GM10266 (cell line): ENCODE results near the gene CPLX1.

ENCODE experiments used
- DNase-seq: peaks from one replicate; pipeline ENCODE4 v3.0.0; 2012; ENCODE audit errors: extremely low spot score
- TF ChIP-seq, protein P1 (sequence below): IDR thresholded peaks from 2 replicates; pipeline ENCODE4 v1.5.1; 2012; ENCODE audit warnings: mild to moderate bottlenecking, low read depth; ENCODE audit not compliant: control insufficient read depth, insufficient read depth; ENCODE audit errors: missing control alignments

The CPLX1 gene

DNA sequence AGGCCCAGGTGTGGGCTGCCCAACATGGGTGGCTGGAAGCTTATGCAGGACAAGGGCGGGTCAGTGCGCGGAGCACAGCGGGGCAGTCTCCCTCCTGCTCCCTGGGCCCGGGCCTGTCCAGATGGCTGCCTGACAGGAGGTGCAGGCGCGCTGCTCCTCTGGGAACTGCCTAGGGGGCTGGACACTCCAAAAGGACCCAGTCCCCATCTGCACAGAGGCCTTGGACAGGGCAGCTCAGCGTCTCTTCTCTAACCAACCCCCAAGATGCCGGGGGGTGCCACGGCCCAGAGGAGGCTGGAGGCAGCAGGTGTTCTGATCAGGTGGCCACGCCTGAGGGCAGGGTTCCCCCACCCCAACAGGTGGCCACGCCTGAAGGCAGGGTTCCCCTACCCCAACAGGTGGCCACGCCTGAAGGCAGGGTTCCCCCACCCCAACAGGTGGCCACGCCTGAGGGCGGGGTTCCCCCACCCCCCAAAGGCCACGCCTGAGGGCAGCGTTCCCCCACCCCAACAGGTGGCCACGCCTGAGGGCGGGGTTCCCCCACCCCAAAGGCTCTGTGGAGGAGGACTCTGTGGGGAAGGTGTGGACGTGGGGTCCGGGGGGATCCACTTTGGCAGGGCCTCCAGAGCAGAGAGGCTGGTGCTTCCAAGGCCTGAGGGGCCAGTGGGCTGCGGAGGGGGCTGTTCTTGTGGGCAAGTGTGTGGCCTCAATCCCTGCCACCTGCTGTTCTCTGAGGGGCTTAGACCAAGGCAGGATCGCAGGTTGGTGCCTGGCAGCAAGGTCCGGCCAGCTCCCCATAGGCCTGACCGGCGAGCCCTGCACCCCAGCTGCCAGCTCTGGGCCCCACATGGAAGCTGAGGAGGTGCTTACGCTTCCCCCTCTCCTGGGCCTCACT lies 36.1 kb downstream of the CPLX1 start:
- DNase-seq: no peak
- TF ChIP-seq, protein P1, sequence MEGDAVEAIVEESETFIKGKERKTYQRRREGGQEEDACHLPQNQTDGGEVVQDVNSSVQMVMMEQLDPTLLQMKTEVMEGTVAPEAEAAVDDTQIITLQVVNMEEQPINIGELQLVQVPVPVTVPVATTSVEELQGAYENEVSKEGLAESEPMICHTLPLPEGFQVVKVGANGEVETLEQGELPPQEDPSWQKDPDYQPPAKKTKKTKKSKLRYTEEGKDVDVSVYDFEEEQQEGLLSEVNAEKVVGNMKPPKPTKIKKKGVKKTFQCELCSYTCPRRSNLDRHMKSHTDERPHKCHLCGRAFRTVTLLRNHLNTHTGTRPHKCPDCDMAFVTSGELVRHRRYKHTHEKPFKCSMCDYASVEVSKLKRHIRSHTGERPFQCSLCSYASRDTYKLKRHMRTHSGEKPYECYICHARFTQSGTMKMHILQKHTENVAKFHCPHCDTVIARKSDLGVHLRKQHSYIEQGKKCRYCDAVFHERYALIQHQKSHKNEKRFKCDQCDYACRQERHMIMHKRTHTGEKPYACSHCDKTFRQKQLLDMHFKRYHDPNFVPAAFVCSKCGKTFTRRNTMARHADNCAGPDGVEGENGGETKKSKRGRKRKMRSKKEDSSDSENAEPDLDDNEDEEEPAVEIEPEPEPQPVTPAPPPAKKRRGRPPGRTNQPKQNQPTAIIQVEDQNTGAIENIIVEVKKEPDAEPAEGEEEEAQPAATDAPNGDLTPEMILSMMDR: no peak

DNA sequence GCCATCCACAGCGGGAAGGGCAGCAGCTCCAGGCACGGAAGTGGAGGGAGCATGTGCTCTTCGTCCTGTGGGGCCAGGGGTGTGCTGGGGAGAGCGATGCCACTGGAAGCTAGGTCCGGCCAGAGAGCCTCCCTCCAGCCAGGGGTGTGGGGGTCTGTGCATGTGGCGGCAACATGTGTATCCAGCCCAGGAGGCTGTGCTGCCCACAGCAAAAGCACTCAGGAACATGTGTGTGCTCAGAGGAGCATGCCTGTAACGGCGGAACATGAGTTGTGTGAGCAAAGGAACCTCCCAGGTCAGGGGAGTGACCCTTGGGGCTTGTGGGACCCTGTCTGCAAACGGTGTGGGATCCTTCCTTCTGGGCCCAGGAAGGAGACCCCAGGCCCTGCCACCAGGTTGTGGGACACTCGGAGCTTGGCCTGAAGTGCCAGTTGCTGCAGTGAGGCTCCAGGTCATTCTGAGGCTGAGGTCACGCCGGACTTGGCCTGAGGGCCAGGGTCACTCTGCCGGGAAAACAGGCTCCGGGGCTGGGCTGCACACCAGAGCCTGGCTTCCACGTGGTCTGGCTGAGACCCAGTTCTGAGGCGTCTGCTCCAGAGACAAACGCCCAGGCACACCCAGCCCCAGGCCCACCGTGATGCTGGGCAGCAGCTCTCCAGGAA lies 37.2 kb downstream of the CPLX1 start:
- DNase-seq: no peak
- TF ChIP-seq, protein P1: no peak

DNA sequence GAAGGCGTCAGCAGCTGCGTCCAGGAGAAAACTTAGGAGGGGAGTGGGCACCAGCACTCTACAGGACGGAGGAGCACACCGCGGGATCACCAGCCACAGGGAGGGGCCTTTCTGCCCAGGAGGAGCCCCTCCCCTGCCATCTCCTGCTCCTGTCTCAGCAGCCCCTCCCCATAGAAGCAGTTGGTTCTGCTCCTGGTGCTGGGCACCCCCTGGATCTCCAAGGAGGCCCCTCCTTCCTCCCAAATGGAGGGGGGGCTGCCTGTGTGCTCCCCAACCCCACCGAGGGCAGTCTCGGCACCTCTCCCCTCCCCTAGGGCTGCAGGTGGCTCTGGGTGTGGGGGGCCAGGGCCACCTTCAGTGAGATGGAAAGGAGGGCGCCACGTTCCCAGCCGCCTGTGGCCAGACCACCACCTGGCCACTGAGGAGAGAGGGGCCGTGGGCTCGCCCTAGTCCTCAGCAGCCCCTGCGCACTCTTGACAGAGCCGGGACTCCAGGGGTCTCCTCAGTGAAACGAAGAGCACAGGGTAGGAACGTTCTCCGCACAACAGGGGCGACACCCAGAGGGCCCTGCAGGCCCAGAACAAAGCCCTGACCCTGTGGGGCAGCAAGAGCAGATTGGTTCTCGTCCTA lies 37.8 kb downstream of the CPLX1 start:
- TF ChIP-seq, protein P1: no peak
- no peak for DNase-seq

DNA sequence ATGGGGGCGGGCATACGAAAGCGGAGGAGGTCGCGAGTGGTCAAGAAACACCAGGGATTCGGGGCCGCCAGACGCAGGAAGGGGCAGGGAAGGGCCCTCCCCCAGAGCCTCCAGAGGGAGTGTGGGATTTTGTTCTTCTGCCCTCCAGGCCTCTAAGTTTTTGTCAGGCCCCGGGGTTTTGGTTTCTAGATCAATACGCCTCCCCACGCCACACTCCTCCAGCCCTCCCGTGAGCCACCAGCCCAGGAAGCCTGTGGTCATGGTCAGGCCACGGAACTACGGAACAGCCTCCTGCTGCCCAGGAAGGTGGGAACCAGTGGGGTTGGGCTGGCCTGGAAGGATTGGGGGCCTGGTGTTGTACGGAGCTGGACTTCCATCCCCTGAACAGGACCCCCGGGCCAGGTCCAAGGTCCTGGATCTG lies 38.4 kb downstream of the CPLX1 start:
- TF ChIP-seq, protein P1: no peak
- DNase-seq: no peak

DNA sequence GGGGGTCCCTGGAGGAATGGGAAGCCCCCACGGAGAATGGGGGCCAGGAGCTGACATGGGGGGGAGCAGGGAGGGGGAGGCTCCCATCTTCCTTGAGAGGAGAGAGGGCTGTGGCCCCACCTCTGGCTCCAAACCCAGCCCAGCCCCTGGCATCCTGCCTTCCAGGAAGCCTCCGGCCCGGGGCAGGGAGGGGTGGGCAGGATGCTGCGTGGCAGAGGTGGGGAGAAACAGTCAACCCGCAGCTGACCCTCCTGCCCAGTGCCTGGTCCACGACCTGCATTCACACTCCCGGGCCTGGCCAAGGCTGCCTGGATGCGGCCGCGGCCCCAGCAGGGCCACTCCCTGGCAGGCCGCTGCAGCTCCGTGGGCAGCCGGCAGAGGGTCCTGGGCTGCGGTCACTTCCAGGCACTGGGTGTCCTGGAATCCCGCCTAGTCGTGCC lies 39.0 kb downstream of the CPLX1 start:
- no peak for DNase-seq
- TF ChIP-seq, protein P1: no peak

DNA sequence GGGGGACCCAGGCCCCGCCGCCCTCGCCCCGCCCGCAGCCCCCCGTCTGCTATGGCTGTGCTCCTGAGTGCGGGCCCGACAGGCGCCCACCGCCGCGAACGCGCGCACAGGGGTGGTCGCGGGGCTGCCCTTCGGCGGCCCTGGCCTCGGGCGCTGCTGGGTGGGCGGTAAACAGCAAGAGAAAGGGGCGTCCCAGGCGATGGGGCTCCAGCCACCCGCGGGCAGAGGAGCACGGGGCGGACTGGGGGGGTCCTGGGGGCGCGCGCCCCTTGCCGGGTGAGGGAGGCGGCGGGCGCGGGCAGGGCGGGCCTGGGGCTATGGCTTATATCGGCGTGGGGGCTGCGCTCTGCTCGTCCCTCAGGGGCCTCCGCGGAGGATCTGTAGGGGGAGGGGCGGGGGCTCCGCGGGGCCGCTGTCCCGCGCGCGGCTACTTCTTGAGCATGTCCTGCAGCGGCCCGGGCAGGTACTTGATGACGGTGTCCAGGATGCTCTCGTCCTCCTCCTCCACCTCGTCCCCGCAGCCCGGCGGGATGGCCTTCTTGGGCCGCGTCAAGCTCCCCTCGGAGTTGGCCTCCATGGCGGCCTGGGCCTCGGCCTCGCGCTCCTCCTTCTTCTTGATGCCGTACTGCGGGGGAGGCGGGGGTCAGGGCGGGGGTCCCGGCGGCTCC lies 39.7 kb downstream of the CPLX1 start:
- no peak for DNase-seq
- TF ChIP-seq, protein P1: no peak
